Measurements from ENCODE around the gene TIPRL.
"Not testable (repeated sequence)": the region's sequence is repeated elsewhere in the genome, so short reads cannot be mapped to it uniquely, and the experiment has no call there.

The TIPRL gene

DNA sequence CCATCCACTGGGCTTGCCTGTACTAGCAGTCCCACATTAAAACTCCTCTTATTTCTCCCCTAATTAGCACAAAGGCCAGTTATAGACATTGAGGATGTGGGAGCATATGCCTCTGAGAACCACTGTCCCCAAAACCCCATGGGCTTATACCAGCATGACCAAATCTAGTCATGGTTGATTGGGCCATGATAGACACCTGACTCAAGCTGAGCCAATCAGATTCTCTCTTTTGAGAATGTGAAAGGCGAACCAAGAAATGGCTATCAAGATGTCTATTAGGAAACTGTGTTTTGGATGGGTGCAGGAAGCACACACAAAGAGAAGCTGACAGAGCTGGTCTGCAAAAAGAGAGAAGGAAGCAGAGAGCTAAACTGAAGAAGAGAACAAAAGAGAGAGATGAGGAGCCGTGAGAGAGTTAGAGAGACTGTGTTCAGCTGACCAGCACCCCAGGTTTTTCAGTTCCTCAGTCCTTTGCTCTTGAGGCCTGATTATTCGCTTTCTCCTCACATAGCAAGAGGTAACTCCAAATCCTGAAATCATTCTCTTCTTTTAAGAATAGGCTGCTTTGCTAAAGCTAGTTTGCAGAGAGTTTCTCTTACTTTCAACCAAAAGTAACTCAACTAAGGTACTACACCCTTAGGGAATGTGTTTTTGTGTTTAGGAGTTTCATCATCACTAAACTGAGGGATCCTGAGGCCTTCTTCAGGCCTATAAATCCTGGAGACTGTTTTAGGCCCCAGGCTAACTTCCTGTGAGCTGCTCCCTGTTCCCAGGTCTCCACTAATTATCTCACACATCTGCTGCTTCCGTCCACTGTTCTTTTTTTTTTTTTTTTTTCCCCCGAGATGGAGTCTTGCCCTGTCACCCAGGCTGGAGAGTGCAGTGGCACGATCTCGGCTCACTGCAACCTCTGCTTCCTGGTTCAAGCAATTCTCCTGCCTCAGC lies 7.9 kb upstream of the TIPRL start:
- Mint-ChIP-seq H3K4me3 (peak overlapping the region in 1 of 2 donors; percentile 41), H3K27ac (peak overlapping the region; percentile 88)
- DNase-seq: no peak

DNA sequence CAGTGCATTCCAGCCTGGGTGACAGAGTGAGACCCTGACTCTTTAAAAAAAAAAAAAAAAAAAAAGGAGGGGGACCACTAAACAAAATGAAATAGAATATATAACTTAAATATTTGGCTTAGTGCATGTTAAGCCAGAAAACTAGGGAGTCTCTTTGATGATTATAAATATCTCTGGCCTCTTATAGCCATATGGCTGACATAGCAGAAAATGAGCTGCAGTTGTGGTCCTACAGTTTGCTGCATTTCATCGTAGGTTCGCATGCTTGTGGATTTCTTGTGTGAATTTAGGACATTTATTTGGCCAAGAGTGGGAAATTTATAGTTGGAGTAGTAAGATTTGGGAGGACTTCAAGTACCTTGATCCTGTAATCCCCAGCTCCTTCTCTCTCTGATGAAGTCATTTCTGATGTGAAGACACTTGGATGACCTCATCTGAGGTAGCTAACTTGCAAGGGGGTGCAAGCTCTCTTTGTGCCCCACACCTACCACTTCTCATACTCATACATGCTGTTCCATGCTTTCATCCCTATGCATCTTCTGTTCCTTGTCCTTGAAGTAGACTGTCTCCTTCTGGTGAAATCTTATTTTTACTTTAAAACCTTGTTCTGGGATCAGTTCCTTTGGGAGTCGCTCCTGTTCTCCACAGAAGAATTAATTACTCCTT lies 6.4 kb upstream of the TIPRL start:
- Mint-ChIP-seq H3K27ac (no peak overlapping the region), H3K36me3 (peaks cover 2 to 4% of the 10 kb centered on the region in 2 donors), H3K27me3 (peaks cover 18 to 20% of the 10 kb centered on the region in 2 donors), H3K4me1 (peaks cover 6 to 15% of the 10 kb centered on the region in 2 donors), H3K9me3 (peaks cover 2 to 5% of the 10 kb centered on the region in 2 donors), H3K4me3 (no peak overlapping the region)
- ATAC-seq (replicated peaks) (no peak), DNase-seq (no peak)

More for the DNA sequence above, 7.9 kb upstream of the TIPRL start:
- peaks cover 6 to 15% of the 10 kb centered on the region in 2 donors for H3K4me1 Mint-ChIP-seq
- peaks cover 2 to 5% of the 10 kb centered on the region in 2 donors for H3K9me3 Mint-ChIP-seq
- ATAC-seq (replicated peaks): peak; percentile 90 to 93
- H3K27me3 Mint-ChIP-seq: peaks cover 18 to 20% of the 10 kb centered on the region in 2 donors
- H3K36me3 Mint-ChIP-seq: peaks cover 2 to 4% of the 10 kb centered on the region in 2 donors

DNA sequence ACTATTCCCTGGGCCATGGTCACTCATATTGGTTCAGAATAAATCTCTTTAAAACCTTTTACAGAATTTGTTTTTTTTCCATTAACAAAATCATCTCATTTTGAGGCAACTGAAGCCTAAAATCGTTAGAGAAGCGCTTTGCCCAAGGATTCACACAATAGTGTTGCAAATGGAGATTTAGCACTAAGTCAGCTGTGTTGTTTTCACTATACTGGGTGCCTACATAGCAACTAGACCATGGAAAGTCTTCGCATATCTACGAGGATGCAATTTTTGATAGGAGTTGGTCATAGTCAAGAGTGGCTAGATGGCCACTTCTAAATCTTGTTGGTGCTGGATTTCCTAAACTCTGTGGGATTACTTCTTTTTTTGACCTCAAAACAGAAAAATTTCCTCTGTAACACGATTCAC lies 530 bp upstream of the TIPRL start:
- Mint-ChIP-seq H3K27ac (no peak overlapping the region), H3K4me3 (no peak overlapping the region), H3K4me1 (peaks cover 0 to 2% of the 10 kb centered on the region in 2 donors), H3K36me3 (no peaks in the 10 kb centered on the region), H3K27me3 (peaks cover 15 to 20% of the 10 kb centered on the region in 2 donors), H3K9me3 (no peaks in the 10 kb centered on the region)
- peak in 1 of 2 donors; percentile 2 for ATAC-seq (replicated peaks)
- no peak for DNase-seq

DNA sequence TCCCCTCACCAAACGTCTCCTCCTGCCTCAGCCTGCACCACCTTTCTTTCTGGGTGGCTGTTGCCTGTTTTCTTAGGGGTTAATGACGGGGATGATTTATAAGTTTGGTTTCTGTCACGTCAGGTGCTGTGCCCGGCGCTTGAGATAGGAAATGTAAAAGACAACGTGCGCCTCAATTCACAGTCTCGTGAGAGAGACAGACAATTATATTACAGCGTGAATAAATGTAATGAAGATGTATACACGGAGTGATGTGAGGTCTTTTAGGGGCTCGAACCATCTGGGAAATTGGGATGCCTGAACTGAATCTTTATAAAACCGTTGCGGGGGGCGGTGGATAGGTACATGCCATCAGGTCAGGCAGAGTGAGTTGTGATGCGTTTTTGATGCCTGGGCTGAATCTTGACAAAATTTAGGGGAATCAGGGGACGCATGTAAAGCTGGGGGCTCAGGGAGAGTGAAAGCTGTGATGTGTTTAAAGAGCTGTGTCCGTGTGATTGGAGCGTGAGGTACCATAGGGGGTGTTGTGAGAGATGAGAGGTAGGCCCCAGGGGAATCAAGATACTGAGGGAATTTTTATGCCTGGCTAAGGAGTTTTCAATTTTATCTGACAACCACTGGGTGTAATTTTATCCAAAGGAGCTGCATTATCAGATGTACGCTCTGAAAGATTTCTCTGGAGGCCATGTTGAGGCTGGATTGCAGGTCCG lies 831 bp downstream of the TIPRL start:
- Mint-ChIP-seq H3K27ac (no peak overlapping the region), H3K27me3 (peaks cover 9 to 11% of the 10 kb centered on the region in 2 donors), H3K4me3 (no peak overlapping the region), H3K9me3 (no peaks in the 10 kb centered on the region), H3K36me3 (peaks cover 0 to 4% of the 10 kb centered on the region in 2 donors), H3K4me1 (peaks cover 0 to 5% of the 10 kb centered on the region in 2 donors)
- no peak for DNase-seq
- ATAC-seq (replicated peaks): peak; percentile 17 to 31

DNA sequence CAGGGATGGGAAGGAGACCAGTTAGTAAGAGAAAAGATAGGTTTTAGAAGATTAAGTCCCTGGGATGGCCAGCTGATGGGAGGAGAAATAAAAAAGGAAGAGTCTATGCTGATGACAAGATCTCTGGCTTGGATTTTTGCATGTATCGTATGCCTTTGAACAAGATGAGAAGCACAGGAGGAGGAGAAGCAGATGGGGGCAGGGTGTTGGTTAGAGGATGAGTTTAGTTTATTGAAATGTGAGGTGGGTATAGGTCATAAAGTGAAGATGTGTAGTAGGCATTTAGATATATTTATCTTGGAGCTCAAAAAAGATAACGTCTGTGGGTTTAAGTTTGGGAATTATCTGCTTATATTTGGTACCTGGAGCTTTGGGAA lies 1.4 kb downstream of the TIPRL start:
- peaks cover 4 to 6% of the 10 kb centered on the region in 2 donors for H3K27me3 Mint-ChIP-seq
- no peak overlapping the region for H3K27ac Mint-ChIP-seq
- peaks cover 1 to 4% of the 10 kb centered on the region in 2 donors for H3K36me3 Mint-ChIP-seq
- no peaks in the 10 kb centered on the region for H3K9me3 Mint-ChIP-seq
- H3K4me1 Mint-ChIP-seq: peaks cover 0 to 5% of the 10 kb centered on the region in 2 donors
- no peak for ATAC-seq (replicated peaks)
- no peak overlapping the region for H3K4me3 Mint-ChIP-seq
- no peak for DNase-seq

DNA sequence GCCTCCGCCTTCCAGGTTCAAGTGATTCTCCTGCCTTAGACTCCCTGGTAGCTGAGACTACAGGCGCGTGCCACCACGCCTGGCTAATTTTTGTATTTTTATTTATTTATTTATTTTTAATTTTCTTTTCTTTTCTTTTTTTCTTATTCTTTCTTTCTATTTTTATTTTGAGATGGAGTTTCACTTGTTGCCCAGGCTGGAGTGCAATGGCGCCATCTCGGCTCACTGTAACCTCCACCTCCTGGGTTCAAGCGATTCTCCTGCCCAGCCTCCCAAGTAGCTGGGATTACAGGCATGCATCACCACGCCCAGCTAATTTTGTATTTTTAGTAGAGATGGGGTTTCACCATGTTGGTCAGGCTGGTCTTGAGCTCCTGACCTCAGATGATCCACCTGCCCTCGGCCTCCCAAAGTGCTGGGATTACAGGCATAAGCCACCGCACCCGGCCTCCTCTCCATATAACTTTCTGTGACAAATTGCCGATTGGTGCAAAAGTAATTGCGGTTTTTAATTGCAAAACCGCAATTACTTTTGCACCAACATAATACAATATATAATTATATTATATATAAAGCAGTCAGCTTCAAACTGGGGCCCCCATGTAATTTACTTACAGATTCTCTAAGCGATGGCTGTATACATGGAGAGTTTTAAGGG lies 2.4 kb downstream of the TIPRL start:
- H3K4me3 Mint-ChIP-seq; DNase-seq; ATAC-seq (replicated peaks); H3K36me3 Mint-ChIP-seq; H3K9me3 Mint-ChIP-seq; H3K4me1 Mint-ChIP-seq; H3K27ac Mint-ChIP-seq; H3K27me3 Mint-ChIP-seq: not testable (repeated sequence)

DNA sequence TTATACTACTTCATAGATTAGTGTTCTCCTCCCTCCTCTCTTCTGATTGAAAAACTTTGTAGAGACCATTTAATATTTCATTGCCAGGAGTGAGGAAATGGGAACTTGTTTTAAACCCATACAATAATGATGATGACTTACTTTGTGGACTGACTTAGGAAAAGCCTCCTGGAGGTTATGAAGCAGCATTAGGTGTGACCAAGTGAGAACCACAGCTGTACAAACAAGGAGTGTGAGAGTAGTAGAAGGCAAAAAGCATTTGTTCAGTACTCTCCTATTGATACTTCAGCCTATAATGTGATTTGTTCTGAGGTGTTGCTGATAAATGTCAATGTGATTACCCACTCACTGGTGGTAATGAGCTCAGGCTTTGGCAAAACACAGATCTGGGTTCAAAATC lies 8.4 kb downstream of the TIPRL start:
- DNase-seq: no peak
- Mint-ChIP-seq H3K9me3 (no peaks in the 10 kb centered on the region), H3K27me3 (no peaks in the 10 kb centered on the region), H3K4me3 (no peak overlapping the region), H3K27ac (no peak overlapping the region), H3K36me3 (peaks cover 21 to 39% of the 10 kb centered on the region in 2 donors), H3K4me1 (peaks cover 0 to 3% of the 10 kb centered on the region in 2 donors)
- ATAC-seq (replicated peaks): no peak

DNA sequence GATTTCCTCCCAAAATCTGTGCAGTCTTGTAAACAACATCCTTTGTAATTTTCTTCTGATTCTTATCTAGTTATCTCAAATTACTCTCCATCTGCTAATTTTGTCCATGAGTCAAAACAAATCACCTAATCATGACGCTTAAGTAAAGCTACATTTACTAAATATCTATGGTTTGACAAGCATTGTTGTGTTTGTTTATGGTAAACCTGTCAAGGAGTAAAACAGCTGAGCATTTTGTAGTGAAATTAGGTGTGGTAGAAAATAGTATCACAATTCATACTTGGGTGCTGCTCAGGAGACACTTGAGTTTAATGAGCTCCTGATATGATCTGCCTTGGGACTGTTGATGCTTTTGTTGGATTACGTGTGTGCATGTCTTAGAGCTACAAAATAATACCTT lies 11.6 kb downstream of the TIPRL start:
- Mint-ChIP-seq H3K9me3 (no peaks in the 10 kb centered on the region), H3K36me3 (peaks cover 29 to 55% of the 10 kb centered on the region in 2 donors)

DNA sequence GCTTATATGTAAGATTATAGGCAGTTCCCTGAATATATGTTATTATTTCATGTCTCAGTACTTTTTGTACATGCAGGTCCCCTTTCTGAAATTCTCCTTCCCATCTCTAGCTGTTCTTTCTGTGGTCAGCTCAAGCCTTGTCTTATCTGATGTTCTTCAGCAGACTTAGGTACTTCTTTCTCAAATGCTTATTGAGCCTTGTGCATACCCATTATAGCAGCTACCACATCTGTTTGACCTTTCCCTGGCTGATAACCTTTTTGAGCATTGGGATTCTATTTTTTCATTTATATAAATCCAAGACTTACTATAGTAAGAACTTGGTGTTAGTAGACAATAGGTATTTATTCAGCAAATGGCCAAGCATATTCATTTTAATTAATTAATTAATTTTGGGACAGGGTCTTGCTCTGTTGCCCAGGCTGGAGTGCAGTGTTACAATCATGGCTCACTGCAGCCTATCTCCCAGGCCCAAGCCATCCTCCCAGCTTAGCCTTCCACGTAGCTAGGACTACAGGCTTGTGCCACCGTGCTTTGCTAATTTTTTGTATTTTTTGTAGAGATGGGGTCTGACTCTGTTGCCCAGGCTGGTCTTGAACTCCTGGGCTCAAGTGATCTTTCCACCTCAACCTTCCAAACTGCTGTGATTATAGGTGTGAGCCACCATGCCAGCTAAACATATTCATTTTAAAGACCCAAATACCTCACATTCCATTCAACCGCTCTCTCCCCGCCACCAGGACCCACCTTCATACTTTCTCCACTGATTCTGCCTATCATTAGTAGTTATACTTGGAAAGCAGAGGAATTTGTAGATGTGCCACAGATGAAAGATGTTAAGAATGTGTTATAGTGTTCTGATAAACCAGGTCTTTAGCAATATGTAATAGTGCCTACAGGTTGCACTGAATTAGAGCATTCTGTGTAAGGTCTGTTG lies 16.7 kb downstream of the TIPRL start:
- Mint-ChIP-seq H3K4me3 (no peak overlapping the region), H3K27me3 (no peaks in the 10 kb centered on the region), H3K4me1 (peaks cover 2 to 4% of the 10 kb centered on the region in 2 donors), H3K9me3 (no peaks in the 10 kb centered on the region), H3K36me3 (peaks cover 33 to 46% of the 10 kb centered on the region in 2 donors), H3K27ac (no peak overlapping the region)
- no peak for ATAC-seq (replicated peaks)
- no peak for DNase-seq

More for the DNA sequence above, 11.6 kb downstream of the TIPRL start:
- Mint-ChIP-seq H3K4me1 (no peaks in the 10 kb centered on the region), H3K27ac (no peak overlapping the region), H3K27me3 (no peaks in the 10 kb centered on the region), H3K4me3 (no peak overlapping the region)
- ATAC-seq (replicated peaks) (no peak), DNase-seq (no peak)

DNA sequence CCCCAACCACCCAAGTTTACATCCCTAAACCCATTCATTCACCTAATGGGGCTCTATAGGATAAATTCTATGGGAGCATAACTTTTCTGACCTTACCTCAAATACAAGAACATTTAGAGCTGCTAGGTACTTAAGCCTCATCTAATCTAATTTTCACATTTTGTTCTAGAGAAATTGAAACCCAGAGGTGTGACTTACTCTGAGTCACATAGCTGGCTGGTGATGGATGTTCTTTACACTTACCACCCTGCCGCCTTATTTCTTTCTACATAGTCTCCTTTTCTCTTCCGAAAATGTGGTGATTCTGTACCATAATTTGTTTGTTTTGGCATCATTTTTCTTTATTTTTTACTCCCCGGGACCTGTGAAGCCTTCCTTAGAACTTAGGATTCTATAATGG lies 20.3 kb downstream of the TIPRL start:
- Mint-ChIP-seq H3K4me3 (no peak overlapping the region), H3K36me3 (peaks cover 36 to 55% of the 10 kb centered on the region in 2 donors), H3K9me3 (no peaks in the 10 kb centered on the region), H3K27ac (no peak overlapping the region), H3K4me1 (peaks cover 2 to 4% of the 10 kb centered on the region in 2 donors), H3K27me3 (no peaks in the 10 kb centered on the region)
- DNase-seq (no peak), ATAC-seq (replicated peaks) (no peak)

DNA sequence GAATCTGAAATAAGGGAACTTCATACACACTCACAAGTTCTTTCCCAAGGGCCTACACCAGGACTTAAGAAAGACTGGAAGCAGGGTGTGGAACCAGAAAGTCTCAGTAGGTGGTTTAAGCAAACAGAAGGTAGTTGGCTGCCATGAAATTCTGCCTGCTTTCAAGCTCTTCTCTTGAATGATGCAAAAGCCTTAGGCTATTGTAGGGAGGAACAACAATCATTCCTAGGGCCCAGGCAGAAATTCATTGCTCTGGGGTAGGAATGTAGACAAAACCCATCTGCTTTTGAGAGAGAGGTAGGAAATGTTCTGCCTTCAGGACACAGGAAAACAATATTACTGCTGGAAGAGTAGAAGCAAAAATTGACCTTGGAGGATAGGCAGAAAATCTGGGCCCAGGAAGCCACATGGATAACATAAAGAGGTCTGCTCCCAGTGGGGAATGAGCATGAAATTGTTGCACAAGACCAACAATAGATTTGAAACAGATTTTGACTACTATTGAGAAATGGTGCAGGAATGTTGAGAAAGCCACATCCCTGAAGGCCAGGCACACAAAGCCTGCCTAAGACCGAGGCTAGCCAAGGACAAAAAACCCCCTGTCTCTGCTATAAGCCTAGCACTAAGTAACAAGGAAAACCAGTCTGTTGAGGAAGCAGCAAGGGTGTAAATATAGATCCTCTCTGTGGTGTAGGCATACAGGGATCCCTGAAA lies 24.3 kb downstream of the TIPRL start:
- H3K4me1 Mint-ChIP-seq: no peaks in the 10 kb centered on the region
- no peaks in the 10 kb centered on the region for H3K27me3 Mint-ChIP-seq
- H3K36me3 Mint-ChIP-seq: peaks cover 33 to 61% of the 10 kb centered on the region in 2 donors
- no peak overlapping the region for H3K27ac Mint-ChIP-seq
- no peak overlapping the region for H3K4me3 Mint-ChIP-seq
- H3K9me3 Mint-ChIP-seq: peaks cover 0 to 4% of the 10 kb centered on the region in 2 donors
- ATAC-seq (replicated peaks) (no peak), DNase-seq (no peak)

DNA sequence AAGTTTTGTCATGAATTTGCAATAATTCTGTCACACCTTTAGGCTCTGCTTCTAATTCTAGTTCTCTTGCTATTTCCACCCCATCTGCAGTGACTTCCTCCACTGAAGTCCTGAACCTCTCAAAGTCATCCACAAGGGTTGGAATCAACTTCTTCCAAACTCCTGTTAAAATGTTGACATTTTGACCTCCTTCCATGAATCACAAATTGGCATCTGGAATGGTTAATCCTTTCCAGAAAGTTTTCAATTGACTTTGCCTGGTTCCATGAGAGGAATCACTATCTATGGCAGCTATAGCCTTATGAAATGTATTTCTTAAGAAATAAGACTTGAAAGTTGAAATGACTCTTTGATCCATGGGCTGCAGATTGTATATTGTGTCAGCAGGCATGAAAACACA lies 27.3 kb downstream of the TIPRL start:
- no peak overlapping the region for H3K4me3 Mint-ChIP-seq
- no peak overlapping the region for H3K27ac Mint-ChIP-seq
- DNase-seq (no peak), ATAC-seq (replicated peaks) (no peak)
- no peaks in the 10 kb centered on the region for H3K27me3 Mint-ChIP-seq
- H3K36me3 Mint-ChIP-seq: peaks cover 18 to 48% of the 10 kb centered on the region in 2 donors
- no peaks in the 10 kb centered on the region for H3K4me1 Mint-ChIP-seq
- peaks cover under 1 to 4% of the 10 kb centered on the region in 2 donors for H3K9me3 Mint-ChIP-seq

Measured in stimulated activated naive B cell treated with anti-CD40 and anti-IgM and Interleukin-4, amounts not matched to agents 10 μg/mL and 1 μg/mL and 100 μg/mL, for 72 hours (primary cell).